ENCODE measurements around the gene TMEM115. TPM values are rescaled to one million over a fixed set of nuclear protein-coding genes. Genes with fewer than 3 reads are reported as not detected.
A peak's percentile ranks its signal among the peaks of the same experiment; 100 is the strongest.

The TMEM115 gene
- total and polyA plus RNA-seq, 9 of the 15 experiments (the other 6 are each of a cell fraction or from before 2014, with no cell fraction given), result 1.6 to 26.9 (median 14.1) TPM

DNA sequence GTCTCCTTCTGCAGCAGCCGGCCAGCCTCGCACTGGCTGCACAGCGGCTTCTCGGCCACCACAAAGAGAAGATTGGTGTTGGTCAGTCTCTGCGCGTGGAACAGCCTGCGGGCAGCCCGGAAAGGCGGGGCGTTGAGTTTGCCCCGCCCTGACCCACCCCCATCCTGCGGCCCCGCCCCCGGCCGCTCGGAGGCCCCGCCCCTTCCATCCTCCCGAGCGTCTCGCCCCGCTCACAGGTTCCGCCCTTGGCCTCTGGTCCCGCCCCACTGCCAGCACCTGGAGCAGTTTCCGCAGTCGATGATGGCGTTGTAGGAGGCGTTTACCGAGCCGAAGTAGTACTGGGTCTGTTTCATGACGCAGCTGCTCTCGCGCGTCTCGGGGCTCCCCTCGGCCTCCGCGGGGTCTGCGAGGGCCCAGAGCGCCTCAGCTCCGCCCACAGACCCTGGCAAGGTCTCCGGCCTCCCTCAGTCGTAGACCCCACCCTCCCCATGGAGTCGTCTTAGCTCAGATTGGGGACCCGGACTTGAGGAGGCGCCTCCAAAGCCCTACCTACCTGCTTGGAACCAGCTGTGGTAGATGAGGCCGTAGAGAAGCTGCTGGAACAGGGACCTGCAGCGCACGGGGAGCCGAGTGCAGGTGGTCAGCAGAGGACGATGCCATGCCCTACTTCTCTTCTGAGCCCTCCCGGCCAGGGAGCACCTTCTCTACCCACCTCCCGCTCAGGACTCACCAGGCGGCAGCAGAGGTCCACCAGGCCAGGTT lies 5.9 kb upstream of the TMEM115 start (continued):
- TF ChIP-seq, protein P1, sequence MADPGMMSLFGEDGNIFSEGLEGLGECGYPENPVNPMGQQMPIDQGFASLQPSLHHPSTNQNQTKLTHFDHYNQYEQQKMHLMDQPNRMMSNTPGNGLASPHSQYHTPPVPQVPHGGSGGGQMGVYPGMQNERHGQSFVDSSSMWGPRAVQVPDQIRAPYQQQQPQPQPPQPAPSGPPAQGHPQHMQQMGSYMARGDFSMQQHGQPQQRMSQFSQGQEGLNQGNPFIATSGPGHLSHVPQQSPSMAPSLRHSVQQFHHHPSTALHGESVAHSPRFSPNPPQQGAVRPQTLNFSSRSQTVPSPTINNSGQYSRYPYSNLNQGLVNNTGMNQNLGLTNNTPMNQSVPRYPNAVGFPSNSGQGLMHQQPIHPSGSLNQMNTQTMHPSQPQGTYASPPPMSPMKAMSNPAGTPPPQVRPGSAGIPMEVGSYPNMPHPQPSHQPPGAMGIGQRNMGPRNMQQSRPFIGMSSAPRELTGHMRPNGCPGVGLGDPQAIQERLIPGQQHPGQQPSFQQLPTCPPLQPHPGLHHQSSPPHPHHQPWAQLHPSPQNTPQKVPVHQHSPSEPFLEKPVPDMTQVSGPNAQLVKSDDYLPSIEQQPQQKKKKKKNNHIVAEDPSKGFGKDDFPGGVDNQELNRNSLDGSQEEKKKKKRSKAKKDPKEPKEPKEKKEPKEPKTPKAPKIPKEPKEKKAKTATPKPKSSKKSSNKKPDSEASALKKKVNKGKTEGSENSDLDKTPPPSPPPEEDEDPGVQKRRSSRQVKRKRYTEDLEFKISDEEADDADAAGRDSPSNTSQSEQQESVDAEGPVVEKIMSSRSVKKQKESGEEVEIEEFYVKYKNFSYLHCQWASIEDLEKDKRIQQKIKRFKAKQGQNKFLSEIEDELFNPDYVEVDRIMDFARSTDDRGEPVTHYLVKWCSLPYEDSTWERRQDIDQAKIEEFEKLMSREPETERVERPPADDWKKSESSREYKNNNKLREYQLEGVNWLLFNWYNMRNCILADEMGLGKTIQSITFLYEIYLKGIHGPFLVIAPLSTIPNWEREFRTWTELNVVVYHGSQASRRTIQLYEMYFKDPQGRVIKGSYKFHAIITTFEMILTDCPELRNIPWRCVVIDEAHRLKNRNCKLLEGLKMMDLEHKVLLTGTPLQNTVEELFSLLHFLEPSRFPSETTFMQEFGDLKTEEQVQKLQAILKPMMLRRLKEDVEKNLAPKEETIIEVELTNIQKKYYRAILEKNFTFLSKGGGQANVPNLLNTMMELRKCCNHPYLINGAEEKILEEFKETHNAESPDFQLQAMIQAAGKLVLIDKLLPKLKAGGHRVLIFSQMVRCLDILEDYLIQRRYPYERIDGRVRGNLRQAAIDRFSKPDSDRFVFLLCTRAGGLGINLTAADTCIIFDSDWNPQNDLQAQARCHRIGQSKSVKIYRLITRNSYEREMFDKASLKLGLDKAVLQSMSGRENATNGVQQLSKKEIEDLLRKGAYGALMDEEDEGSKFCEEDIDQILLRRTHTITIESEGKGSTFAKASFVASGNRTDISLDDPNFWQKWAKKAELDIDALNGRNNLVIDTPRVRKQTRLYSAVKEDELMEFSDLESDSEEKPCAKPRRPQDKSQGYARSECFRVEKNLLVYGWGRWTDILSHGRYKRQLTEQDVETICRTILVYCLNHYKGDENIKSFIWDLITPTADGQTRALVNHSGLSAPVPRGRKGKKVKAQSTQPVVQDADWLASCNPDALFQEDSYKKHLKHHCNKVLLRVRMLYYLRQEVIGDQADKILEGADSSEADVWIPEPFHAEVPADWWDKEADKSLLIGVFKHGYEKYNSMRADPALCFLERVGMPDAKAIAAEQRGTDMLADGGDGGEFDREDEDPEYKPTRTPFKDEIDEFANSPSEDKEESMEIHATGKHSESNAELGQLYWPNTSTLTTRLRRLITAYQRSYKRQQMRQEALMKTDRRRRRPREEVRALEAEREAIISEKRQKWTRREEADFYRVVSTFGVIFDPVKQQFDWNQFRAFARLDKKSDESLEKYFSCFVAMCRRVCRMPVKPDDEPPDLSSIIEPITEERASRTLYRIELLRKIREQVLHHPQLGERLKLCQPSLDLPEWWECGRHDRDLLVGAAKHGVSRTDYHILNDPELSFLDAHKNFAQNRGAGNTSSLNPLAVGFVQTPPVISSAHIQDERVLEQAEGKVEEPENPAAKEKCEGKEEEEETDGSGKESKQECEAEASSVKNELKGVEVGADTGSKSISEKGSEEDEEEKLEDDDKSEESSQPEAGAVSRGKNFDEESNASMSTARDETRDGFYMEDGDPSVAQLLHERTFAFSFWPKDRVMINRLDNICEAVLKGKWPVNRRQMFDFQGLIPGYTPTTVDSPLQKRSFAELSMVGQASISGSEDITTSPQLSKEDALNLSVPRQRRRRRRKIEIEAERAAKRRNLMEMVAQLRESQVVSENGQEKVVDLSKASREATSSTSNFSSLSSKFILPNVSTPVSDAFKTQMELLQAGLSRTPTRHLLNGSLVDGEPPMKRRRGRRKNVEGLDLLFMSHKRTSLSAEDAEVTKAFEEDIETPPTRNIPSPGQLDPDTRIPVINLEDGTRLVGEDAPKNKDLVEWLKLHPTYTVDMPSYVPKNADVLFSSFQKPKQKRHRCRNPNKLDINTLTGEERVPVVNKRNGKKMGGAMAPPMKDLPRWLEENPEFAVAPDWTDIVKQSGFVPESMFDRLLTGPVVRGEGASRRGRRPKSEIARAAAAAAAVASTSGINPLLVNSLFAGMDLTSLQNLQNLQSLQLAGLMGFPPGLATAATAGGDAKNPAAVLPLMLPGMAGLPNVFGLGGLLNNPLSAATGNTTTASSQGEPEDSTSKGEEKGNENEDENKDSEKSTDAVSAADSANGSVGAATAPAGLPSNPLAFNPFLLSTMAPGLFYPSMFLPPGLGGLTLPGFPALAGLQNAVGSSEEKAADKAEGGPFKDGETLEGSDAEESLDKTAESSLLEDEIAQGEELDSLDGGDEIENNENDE (IDR thresholded peaks at IDR 0.05; ENCODE audit: low read depth, low read length), result no peak
- TF ChIP-seq RUNX1 (IDR thresholded peaks at IDR 0.05; ENCODE audit: low read depth) (no peak), CTBP1 (IDR thresholded peaks at IDR 0.05; ENCODE audit: borderline replicate concordance) (0 out of 2 replicates have a peak, but pooled peaks have one; percentile 28), HDAC6 (IDR thresholded peaks at IDR 0.05; ENCODE audit: low read depth, low read length) (no peak), ZNF644 (tag; IDR thresholded peaks at IDR 0.05; ENCODE audit: low read depth) (no peak), CBX5 (IDR thresholded peaks at IDR 0.05; ENCODE audit: borderline replicate concordance, low read depth) (no peak), NCOR1 (IDR thresholded peaks at IDR 0.05) (no peak)
- TF ChIP-seq, protein P2, sequence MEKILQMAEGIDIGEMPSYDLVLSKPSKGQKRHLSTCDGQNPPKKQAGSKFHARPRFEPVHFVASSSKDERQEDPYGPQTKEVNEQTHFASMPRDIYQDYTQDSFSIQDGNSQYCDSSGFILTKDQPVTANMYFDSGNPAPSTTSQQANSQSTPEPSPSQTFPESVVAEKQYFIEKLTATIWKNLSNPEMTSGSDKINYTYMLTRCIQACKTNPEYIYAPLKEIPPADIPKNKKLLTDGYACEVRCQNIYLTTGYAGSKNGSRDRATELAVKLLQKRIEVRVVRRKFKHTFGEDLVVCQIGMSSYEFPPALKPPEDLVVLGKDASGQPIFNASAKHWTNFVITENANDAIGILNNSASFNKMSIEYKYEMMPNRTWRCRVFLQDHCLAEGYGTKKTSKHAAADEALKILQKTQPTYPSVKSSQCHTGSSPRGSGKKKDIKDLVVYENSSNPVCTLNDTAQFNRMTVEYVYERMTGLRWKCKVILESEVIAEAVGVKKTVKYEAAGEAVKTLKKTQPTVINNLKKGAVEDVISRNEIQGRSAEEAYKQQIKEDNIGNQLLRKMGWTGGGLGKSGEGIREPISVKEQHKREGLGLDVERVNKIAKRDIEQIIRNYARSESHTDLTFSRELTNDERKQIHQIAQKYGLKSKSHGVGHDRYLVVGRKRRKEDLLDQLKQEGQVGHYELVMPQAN (IDR thresholded peaks at IDR 0.05; ENCODE audit: borderline replicate concordance), result no peak
- TF ChIP-seq, protein P3, sequence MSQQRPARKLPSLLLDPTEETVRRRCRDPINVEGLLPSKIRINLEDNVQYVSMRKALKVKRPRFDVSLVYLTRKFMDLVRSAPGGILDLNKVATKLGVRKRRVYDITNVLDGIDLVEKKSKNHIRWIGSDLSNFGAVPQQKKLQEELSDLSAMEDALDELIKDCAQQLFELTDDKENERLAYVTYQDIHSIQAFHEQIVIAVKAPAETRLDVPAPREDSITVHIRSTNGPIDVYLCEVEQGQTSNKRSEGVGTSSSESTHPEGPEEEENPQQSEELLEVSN (IDR thresholded peaks at IDR 0.05; ENCODE audit: borderline replicate concordance in 1 of 2, extremely low read depth in 1 of 2, insufficient read depth in 1 of 2, insufficient read length in 1 of 2, low read depth in 1 of 2, low read length in 1 of 2, poor library complexity in 1 of 2, severe bottlenecking in 1 of 2), result peak in 1 of 2 experiments; percentile 7
- TF ChIP-seq, protein P4, sequence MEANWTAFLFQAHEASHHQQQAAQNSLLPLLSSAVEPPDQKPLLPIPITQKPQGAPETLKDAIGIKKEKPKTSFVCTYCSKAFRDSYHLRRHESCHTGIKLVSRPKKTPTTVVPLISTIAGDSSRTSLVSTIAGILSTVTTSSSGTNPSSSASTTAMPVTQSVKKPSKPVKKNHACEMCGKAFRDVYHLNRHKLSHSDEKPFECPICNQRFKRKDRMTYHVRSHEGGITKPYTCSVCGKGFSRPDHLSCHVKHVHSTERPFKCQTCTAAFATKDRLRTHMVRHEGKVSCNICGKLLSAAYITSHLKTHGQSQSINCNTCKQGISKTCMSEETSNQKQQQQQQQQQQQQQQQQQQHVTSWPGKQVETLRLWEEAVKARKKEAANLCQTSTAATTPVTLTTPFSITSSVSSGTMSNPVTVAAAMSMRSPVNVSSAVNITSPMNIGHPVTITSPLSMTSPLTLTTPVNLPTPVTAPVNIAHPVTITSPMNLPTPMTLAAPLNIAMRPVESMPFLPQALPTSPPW (CRISPR knock-in tag; IDR thresholded peaks at IDR 0.05), result peak; percentile 20; the same call in 1 of the 2 replicates
